ENCODE data around the gene AUTS2.

GRCh38 chr7:70408891-70409290, 810.6 kb downstream of the AUTS2 start:
- TF ChIP-seq POLR2AphosphoS5 (IDR thresholded peaks at IDR 0.05) (no peak), CTCF (IDR thresholded peaks at IDR 0.05; ENCODE audit: poor library complexity, severe bottlenecking) (no peak), EP300 (conservative IDR thresholded peaks at IDR 0.05; ENCODE audit: poor library complexity, severe bottlenecking) (no peak), RAD21 (conservative IDR thresholded peaks at IDR 0.05) (no peak), MXI1 (conservative IDR thresholded peaks at IDR 0.05; ENCODE audit: poor library complexity, severe bottlenecking) (no peak), EZH2 (IDR thresholded peaks at IDR 0.05; ENCODE audit: borderline replicate concordance, insufficient read depth, low read length, poor library complexity, severe bottlenecking) (no peak), SMC3 (conservative IDR thresholded peaks at IDR 0.05; ENCODE audit: poor library complexity) (no peak), REST (IDR thresholded peaks at IDR 0.05; ENCODE audit: borderline replicate concordance) (no peak), TAF1 (IDR thresholded peaks at IDR 0.05; ENCODE audit: low read depth) (no peak)
